Left ventricle myocardium inferior (tissue), 1 donor: Measurements from ENCODE around the gene SLC52A1. TPM values are rescaled to one million over a fixed set of nuclear protein-coding genes. Genes with fewer than 3 reads are reported as not detected.

Source experiments
- DNase-seq: peaks from one replicate; pipeline ENCODE4 v3.0.0-alpha.2; 2020
- H3K27ac ChIP-seq: fragments of 200-600 bp; replicated peaks from 2 replicates; pipeline ENCODE4 v1.8.0; 2021
- H3K27me3 ChIP-seq: fragments of 200-600 bp; 2 replicates; pipeline ENCODE4 v1.8.0; 2021; ENCODE audit warnings: low read depth
- H3K36me3 ChIP-seq: fragments of 200-600 bp; 2 replicates; pipeline ENCODE4 v1.8.0; 2021
- H3K4me1 ChIP-seq: fragments of 200-600 bp; 2 replicates; pipeline ENCODE4 v1.8.0; 2021
- H3K4me3 ChIP-seq: fragments of 200-600 bp; 2 replicates; pipeline ENCODE4 v1.8.0; 2021; ENCODE audit warnings: mild to moderate bottlenecking, moderate library complexity
- H3K9me3 ChIP-seq: fragments of 200-600 bp; replicated peaks from 2 replicates; pipeline ENCODE4 v1.8.0; 2021
- CTCF ChIP-seq: fragments of 200-600 bp; IDR thresholded peaks from 2 replicates; pipeline ENCODE4 v1.8.0; 2021; ENCODE audit warnings: antibody characterized with exemption, mild to moderate bottlenecking, borderline replicate concordance
- intact Hi-C: fragments of 100-400 bp; cut with micrococcal nuclease; formaldehyde crosslinking; loops from one replicate; pipeline ENCODE4 v1.11.0; 2022
- total RNA-seq: library from RNA; stranded (reverse); fragmentation: NEBNext Ultra II Directional; extraction: Animal tissue kit (Norgen Biotek cat#: 25700); gene quantifications from one replicate; pipeline ENCODE4 v1.2.1, GENCODE V29; 2021
- donor health status: DM: no; HTN: yes; CAD: no; lungs with severe emphysema.

SLC52A1 gene
- total RNA-seq, 1 donor from 2014 or later = not detected

DNA sequence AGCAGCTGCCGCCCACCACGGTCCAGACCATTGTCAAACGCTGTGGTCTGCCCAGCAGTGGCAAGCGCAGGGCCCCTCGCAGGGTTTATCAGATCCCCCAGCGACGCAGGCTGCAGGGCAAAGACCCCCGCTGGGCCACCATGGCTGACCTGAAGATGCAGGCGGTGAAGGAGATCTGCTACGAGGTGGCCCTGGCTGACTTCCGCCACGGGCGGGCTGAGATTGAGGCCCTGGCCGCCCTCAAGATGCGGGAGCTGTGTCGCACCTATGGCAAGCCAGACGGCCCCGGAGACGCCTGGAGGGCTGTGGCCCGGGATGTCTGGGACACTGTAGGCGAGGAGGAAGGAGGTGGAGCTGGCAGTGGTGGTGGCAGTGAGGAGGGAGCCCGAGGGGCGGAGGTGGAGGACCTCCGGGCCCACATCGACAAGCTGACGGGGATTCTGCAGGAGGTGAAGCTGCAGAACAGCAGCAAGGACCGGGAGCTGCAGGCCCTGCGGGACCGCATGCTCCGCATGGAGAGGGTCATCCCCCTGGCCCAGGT lies 13.0 kb downstream of the SLC52A1 start:
- no peak overlapping the region for H3K4me3 ChIP-seq
- intact Hi-C loops = no loop called here
- H3K27me3 ChIP-seq = no peaks in the 10 kb centered on the region
- H3K4me1 ChIP-seq = peaks cover 9% of the 10 kb centered on the region
- no peak for DNase-seq
- H3K9me3 ChIP-seq = no peaks in the 10 kb centered on the region
- no peak for TF ChIP-seq CTCF
- peaks cover 73% of the 10 kb centered on the region for H3K36me3 ChIP-seq
- no peak overlapping the region for H3K27ac ChIP-seq

- H3K9me3 ChIP-seq = no peaks in the 10 kb centered on the region
- intact Hi-C loops = no loop called here
- H3K4me1 ChIP-seq = peaks cover 6% of the 10 kb centered on the region
- DNase-seq = no peak
- no peak overlapping the region for H3K27ac ChIP-seq
- TF ChIP-seq CTCF = no peak
- H3K27me3 ChIP-seq = no peaks in the 10 kb centered on the region
- no peak overlapping the region for H3K4me3 ChIP-seq
- H3K36me3 ChIP-seq = peaks cover 90% of the 10 kb centered on the region
Measured at GRCh38 chr17:5020502-5021023, 14.7 kb downstream of the SLC52A1 start.

DNA sequence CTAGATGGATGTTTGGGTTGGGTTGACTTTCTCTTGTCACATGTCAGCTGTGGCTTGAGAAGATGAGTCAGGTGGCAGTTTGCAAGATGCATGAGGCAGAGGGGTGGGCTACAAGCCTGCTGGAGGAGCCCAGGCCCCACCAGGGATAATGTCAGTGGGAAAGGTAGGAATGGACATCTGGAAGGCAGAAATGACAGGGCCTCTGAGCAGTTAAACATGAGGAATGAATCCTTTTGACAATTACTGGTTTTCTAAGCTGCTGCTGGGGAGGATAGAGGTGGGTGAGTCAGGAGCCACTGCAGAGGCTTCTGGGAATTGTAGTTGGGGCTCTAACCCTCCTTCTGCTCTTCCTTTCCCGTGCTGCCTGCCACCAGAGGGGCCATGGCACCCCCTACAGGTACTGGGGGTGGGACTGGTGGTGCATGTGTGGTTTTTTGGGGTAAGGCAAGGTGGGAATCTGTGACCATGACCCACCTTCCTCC lies 15.7 kb downstream of the SLC52A1 start:
- no peak for DNase-seq
- TF ChIP-seq CTCF = no peak

GRCh38 chr17:5014357-5014756 lies 20.9 kb downstream of the SLC52A1 start:
- intact Hi-C loops = no loop called here
- no peak overlapping the region for H3K4me3 ChIP-seq
- no peak overlapping the region for H3K27ac ChIP-seq
- no peaks in the 10 kb centered on the region for H3K9me3 ChIP-seq
- H3K4me1 ChIP-seq = no peaks in the 10 kb centered on the region
- no peaks in the 10 kb centered on the region for H3K27me3 ChIP-seq
- peaks cover 98% of the 10 kb centered on the region for H3K36me3 ChIP-seq
- no peak for DNase-seq
- TF ChIP-seq CTCF = no peak

More for the DNA sequence above, 15.7 kb downstream of the SLC52A1 start:
- no peaks in the 10 kb centered on the region for H3K9me3 ChIP-seq
- H3K4me1 ChIP-seq = peaks cover 6% of the 10 kb centered on the region
- H3K27me3 ChIP-seq = no peaks in the 10 kb centered on the region
- H3K4me3 ChIP-seq = no peak overlapping the region
- no peak overlapping the region for H3K27ac ChIP-seq
- peaks cover 97% of the 10 kb centered on the region for H3K36me3 ChIP-seq
- intact Hi-C loops = no loop called here

- Histone ChIP-seq H3K4me3 (no peak overlapping the region), H3K27ac (no peak overlapping the region), H3K4me1 (no peaks in the 10 kb centered on the region), H3K27me3 (no peaks in the 10 kb centered on the region), H3K9me3 (no peaks in the 10 kb centered on the region), H3K36me3 (peaks cover 98% of the 10 kb centered on the region)
- DNase-seq = no peak
- TF ChIP-seq CTCF = no peak
- intact Hi-C loops = no loop called here
Measured at GRCh38 chr17:5011928-5012327, 23.3 kb downstream of the SLC52A1 start.
